AG10803 (cell line): Measurements from ENCODE around the gene ABCA2.

Source experiments
- DNase-seq: peaks from one replicate; pipeline ENCODE4 v3.0.0; 2010; ENCODE audit warnings: low read depth
- H3K4me3 ChIP-seq: 2 replicates; pipeline ENCODE4 v1.5.1; 2011; ENCODE audit warnings: mild to moderate bottlenecking, low read length, control low read depth
- TF ChIP-seq, protein P1 (sequence below): conservative IDR thresholded peaks from 2 replicates; pipeline ENCODE4 v1.5.1; 2011; ENCODE audit warnings: mild to moderate bottlenecking, low read length, control low read depth, inconsistent platforms

Gene ABCA2

DNA sequence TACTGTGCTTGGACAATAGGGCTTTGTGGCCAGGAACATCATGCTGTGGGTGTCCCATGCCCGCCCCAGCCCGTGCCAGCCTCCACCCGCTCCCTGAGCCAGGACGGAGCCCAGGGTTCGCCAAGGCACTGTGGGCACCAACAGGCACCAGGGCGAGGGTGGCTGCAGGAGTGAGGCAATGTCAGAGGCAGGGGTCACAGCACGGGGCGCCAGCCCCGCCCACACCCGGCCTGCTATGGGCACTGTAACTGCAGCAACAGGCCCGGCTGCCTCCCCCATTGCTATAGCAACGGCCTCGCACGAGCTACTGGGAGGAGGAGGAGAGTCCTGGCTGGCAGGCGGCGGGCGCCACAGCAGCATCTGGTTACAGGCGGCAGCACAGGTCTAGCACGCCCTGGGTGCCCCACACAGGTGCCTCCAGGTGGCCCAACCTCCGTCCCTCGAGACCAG is 2.5 kb downstream of the ABCA2 start:
- DNase-seq = no peak
- TF ChIP-seq, protein P1, sequence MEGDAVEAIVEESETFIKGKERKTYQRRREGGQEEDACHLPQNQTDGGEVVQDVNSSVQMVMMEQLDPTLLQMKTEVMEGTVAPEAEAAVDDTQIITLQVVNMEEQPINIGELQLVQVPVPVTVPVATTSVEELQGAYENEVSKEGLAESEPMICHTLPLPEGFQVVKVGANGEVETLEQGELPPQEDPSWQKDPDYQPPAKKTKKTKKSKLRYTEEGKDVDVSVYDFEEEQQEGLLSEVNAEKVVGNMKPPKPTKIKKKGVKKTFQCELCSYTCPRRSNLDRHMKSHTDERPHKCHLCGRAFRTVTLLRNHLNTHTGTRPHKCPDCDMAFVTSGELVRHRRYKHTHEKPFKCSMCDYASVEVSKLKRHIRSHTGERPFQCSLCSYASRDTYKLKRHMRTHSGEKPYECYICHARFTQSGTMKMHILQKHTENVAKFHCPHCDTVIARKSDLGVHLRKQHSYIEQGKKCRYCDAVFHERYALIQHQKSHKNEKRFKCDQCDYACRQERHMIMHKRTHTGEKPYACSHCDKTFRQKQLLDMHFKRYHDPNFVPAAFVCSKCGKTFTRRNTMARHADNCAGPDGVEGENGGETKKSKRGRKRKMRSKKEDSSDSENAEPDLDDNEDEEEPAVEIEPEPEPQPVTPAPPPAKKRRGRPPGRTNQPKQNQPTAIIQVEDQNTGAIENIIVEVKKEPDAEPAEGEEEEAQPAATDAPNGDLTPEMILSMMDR = no peak
- H3K4me3 ChIP-seq = no peak overlapping the region

DNA sequence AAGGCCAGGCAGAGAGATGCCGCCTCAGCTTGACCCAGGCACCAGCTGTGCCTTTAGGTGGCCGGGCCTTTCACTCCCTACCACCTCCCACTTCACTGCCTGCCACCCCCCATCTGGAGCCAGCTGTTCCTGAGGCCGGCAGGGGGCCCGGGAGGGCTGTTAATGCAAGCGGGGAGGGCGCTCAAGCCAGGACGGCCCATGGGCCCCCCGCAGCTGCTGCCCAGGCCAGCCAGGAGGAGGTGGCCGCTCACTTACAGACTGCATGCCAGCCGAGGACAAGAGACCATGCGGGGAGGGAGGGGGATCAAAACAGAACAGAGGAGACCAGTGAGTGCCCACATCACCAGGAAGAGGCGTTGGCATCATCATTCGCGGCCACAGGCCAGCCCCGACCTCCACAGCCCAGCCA is 4.5 kb downstream of the ABCA2 start:
- no peak overlapping the region for H3K4me3 ChIP-seq
- TF ChIP-seq, protein P1 = no peak
- no peak for DNase-seq

DNA sequence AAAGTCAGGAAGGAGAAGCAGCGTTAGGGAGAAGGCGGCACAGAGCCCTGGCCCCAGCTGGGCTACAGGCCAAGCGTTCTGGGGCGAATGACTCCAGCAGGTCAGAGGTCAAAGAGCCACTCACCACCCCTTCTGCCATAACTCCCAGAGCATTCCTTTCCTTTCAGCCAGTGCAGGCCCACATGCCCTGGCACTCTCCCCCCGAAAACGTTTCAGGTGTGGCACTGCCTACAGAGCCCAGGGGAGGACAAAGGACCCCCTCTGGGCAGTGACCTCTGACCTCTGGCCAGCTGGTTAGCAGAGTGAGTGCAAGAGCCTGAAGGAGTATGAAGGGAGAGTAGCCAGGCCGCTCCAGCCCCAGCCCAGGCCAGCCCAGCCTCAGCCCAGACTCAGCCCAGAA is 4.9 kb downstream of the ABCA2 start:
- TF ChIP-seq, protein P1 = no peak
- DNase-seq = no peak
- no peak overlapping the region for H3K4me3 ChIP-seq

DNA sequence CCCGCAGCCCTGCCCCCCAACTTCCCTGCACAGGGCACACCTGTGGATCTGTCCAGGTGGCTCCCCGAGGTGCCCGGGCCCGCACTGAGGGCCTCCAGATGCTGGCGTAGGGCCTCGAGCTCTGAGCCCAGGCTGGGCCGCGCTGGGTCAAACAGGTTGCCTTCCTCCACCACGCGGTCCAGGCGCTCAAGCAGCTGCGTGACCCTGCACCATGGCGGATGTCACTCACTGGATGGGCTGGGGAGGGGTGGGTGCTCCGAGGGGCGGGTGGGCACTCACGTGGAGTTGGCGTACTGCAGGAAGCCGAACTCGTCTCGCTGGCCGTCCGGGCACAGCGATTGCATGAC is 5.4 kb downstream of the ABCA2 start:
- no peak for DNase-seq
- TF ChIP-seq, protein P1 = no peak
- no peak overlapping the region for H3K4me3 ChIP-seq

DNA sequence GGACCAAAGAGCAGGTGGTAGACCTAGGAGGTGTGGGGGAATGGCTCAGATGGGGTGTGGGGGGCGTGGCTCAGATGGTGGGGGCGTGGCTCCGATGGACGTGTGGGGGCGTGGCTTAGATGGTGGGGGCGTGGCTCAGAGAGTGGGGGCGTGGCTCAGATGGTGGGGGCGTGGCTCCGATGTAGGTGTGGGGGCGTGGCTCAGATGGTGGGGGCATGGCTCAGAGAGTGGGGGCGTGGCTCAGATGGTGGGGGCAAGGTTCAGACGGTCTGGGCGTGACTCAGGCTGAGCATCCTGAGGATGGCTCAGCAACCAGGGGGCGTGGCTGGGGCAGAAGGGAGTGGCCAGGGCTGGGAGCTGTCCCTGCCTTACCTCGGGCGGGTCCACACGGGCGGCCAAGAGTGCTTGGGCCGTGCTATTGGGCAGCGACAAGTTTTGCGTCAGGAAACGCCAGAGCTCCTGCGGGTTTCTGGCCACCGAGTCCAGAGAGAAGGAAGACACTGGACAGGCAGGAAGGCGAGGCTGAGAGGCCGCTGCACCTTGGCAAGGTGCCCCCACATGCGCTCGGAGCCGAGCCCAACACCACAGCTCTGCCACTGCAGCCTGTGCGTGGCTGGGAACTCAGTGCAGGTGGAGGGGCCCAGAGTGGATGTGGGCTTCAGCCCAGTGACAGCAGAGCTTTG is 5.9 kb downstream of the ABCA2 start:
- DNase-seq = peak; percentile 35
- H3K4me3 ChIP-seq = no peak overlapping the region
- TF ChIP-seq, protein P1 = no peak

DNA sequence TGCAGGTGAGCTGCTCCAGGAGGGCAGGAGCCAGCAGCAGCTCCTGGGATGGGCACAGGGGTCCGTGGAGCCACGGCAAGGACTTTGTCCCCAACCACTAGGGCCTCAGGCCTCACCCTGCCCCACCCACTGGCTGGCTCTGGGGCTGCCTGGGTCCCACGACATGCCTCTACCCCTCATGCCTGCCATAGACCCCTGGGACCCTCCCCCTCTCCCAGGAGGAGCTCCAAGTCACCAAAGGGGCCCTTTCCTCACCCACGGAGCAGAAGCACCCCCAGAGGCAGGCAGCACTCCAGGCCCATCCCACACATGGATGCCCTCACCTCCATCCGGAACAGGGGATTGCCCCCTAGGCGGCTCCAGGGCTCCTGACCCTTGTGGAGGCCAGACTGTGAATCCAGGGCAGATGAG is 6.5 kb downstream of the ABCA2 start:
- TF ChIP-seq, protein P1 = no peak
- no peak overlapping the region for H3K4me3 ChIP-seq
- no peak for DNase-seq

DNA sequence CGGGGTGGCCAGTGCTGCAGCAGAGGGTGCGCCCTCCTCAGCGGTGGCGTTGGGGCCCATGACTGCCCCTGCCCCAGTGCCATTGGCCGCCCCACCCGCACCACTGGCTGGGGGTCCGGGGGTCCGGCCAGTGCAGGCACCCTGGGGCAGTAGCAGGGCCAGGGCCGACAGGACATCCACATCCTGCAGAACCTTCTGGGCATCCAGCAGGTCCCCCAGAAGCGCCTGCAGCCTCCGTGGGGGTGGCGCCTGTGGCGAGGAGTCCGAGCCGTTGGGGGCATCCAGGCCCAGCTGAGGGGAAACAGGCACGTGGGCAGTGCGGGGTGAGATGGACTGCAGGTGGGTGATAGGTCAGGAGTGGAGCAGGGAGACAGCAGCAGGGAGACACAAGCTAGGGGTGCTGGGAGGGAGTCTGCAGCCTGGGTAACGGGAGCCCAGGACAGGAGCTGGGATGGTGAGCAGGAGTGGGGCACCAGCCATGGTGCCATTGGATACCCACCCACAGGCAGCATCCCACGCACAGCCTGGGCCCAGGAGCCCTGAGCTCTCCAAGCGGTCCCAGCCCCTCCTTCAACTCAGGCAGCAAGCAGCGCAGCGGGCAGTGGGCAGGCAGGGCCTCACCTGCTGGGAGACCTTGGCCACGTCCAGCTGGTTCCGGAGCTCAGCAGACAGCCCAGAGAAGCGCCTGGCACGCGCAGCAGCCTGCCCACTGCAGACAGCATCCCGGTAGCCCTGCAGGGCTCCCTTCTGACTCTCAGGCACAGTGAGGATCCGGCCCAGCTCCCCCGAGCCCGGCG is 7.1 kb downstream of the ABCA2 start:
- no peak overlapping the region for H3K4me3 ChIP-seq
- no peak for DNase-seq
- TF ChIP-seq, protein P1 = no peak
